Fibroblast of the conjunctiva (primary cell): ENCODE measurements around the gene TRMT1L.
"Not testable (repeated sequence)": the region's sequence is repeated elsewhere in the genome, so short reads cannot be mapped to it uniquely, and the experiment has no call there.

Experiments used
- DNase-seq: peaks from one replicate; pipeline ENCODE4 v3.0.0-alpha.2; 2010; ENCODE audit warnings: low read depth

Gene TRMT1L, protein sequence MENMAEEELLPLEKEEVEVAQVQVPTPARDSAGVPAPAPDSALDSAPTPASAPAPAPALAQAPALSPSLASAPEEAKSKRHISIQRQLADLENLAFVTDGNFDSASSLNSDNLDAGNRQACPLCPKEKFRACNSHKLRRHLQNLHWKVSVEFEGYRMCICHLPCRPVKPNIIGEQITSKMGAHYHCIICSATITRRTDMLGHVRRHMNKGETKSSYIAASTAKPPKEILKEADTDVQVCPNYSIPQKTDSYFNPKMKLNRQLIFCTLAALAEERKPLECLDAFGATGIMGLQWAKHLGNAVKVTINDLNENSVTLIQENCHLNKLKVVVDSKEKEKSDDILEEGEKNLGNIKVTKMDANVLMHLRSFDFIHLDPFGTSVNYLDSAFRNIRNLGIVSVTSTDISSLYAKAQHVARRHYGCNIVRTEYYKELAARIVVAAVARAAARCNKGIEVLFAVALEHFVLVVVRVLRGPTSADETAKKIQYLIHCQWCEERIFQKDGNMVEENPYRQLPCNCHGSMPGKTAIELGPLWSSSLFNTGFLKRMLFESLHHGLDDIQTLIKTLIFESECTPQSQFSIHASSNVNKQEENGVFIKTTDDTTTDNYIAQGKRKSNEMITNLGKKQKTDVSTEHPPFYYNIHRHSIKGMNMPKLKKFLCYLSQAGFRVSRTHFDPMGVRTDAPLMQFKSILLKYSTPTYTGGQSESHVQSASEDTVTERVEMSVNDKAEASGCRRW

DNA sequence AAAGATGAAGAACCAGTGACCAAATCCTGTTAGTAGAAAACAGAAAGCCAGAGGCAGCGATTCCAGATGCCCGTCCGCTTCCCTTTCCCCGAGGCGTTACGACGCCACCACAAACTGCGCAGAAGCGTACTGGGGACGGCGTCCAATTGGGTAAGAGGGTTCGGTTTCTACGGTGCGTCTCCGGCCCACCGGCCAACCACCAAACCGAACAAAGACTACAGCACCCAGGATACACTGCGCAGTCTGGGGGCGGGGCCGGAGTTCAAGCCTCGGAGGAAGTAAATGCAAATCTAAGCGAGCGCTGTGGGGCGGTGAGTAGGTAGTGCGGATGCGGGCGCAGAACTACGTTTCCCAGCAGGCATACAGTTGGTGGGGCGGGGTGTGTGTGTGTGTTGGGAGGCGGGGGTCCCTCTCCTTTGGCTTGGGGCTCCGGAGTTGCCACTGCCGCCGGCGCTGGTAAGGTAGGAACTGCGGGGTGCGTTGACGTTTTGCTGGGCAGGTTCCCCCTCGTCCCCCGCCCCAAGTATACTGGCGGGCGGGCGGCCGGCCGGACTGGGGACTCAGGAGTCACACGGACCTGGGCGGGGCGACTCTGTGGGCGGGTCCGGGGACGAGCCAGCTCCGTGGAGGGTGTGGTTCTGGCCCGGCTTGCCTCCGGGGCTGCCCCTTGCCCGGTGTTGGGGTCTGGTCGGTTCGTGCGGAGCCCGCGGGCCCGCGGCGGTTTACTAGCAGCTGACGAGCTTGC is at the start of gene TRMT1L, which contains the start of gene SWT1:
Gene TRMT1L, minus strand, starts transcription at position 100 of the 745 bp plus-strand sequence. CDS start 241 bp downstream, outside the sequence.
Gene SWT1, plus strand, starts transcription at position 314 of the 745 bp plus-strand sequence. CDS start 3,675 bp downstream, outside the sequence.
- DNase-seq = peak; percentile 98

DNA sequence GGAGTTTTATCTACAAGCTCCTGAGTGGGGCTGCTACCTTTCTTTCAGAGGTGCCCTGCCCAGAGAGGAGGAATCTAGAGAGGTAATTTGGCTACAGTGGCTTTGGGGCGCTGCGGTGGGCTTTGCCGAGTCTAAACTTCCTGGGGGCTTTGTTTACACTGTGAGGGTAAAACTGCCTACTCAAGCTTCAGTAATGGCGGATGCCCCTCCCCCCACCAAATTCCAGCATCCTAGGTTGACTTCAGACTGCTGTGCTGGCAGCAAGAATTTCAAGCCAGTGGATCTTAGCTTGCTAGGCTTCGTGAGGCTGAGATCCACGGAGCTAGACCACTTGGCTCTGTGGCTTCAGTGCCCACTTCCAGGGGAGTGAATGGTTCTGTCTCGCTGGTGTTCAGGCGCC is 44.1 kb upstream of the TRMT1L start:
- DNase-seq = no peak

DNA sequence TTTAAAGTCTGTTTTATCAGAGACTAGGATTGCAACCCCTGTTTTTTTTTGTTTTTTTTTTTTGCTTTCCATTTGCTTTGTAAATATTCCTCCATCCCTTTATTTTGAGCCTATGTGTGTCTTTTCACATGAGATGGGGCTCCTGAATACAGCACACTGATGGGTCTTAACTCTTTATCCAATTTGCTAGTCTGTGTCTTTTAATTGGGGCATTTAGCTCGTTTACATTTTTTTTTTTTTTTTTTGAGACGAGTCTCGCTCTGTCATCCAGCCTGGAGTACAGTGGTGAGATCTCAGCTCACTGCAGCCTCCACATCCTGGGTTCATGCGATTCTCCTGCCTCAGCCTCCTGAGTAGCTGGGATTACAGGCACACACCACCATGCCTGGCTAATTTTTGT is 42.0 kb upstream of the TRMT1L start:
- DNase-seq = not testable (repeated sequence)

DNA sequence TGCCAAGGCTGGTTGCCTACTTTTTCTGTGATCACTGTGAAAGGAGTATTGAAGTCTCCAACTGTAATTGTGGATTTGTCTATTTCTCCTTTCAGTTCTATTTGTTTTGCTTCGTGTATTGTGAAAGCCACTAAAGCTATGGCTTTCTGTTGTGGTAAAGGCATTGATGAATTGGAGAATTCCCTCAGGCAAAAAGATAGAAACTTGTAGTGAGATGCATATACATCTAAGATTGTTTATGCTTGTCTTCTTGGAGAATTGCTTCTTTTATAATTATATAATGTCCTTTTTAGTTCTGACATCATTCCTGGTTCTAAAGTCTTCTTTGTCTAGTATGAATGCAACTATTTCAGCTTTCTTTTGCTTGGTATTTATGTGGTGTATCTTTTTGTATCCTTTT is 37.0 kb upstream of the TRMT1L start:
- DNase-seq = no peak

DNA sequence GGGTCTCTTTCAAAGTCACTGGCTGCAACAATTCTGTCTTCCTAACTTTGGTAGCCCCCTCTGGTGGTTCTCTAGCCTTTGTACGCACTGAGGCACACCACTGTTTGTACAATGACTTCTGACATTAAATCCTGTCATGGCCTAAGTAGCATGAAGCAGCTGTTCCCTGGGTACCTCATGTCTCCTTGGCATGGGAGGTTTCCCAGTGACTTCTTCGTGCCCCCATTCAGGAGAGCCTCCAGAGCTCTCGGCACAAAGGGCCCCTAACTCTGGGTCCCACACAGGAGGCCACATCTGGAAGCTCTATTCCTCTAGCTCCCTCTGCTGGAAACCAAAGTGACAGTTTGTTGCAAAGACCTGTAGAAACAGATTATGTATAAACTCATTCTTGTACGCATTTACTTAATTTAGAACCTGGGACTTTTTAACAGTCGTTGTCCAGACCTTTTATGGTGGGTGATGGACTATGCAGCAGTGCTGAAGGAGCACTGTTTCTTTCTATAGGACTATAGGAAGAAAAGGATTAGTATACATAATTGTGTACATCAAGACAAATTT is 13.6 kb upstream of the TRMT1L start:
- peak; percentile 35 for DNase-seq

DNA sequence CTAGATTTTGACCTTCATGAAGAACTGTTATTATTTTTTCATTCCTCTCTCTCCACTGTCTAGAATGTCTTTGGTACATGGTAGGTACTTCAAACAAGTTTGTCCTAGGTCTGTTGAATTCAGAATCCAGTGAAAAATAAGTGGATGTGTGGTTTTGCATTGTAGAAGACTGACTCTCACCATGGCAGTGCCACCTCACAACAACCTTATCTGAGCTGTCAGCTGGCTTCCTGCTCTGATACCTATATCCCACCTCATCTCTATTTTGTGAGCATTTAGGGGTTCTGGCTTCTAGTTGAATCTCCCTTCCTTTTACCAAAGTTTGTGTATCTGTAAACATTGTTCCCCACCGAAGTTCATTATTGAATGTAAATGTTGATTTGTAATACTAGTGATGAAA is 9.4 kb upstream of the TRMT1L start:
- DNase-seq = no peak

DNA sequence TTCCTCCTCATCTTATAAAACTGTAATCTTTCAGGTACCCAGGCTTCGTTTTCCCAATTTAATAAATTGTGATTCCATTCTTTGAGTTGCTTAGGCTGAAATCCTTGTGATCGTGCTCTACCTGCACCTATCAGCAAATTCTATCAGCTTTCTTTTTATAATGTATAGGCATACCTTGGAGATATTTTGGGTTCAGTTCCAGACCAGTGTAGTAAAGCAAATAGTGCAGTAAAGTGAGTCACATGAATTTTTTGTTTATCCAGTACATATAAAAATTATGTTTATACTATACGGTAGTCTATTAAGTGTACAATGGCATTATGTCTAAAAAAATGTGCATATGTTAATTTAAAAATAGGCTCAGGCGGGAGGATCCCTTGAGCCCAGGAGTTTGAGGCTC is 5.7 kb upstream of the TRMT1L start:
- DNase-seq = no peak

DNA sequence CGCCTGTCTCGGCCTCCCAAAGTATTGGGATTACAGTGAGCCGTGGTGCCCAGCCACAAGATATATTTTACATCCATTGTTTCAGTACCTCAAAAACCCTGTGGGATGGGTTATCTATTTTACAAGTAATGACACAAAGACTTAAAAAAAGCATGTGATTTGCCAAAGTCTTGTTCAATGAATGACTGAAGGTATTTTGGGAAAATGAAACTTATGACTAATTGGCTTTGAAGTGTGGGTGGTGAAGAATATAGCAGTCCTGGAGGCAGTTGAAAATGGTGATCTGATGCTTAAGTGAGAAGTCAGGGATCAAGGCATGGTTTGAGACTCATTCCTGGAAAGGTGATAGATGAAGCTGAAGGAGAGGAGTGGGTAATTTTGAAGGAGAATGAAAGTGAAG is 3.2 kb upstream of the TRMT1L start:
- DNase-seq = no peak

DNA sequence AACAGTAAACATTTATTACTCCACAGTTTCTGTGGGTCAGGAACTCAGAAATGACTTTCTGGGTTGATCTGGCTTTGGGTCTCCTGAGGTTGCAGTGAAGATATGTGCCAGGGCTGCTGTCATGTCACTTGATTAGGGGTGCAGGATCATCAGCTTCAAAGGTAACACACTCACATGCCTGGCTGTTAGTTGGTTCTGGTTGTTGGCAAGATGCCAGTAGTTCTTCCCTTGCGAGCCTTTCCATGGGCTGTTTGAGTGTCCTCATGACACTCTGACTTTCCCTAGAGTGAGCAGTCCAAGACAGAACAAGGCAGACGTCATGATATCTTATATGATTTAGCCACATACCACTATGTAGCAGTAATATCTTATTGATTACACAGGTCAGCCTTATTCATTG is 2.0 kb upstream of the TRMT1L start:
- DNase-seq = no peak

DNA sequence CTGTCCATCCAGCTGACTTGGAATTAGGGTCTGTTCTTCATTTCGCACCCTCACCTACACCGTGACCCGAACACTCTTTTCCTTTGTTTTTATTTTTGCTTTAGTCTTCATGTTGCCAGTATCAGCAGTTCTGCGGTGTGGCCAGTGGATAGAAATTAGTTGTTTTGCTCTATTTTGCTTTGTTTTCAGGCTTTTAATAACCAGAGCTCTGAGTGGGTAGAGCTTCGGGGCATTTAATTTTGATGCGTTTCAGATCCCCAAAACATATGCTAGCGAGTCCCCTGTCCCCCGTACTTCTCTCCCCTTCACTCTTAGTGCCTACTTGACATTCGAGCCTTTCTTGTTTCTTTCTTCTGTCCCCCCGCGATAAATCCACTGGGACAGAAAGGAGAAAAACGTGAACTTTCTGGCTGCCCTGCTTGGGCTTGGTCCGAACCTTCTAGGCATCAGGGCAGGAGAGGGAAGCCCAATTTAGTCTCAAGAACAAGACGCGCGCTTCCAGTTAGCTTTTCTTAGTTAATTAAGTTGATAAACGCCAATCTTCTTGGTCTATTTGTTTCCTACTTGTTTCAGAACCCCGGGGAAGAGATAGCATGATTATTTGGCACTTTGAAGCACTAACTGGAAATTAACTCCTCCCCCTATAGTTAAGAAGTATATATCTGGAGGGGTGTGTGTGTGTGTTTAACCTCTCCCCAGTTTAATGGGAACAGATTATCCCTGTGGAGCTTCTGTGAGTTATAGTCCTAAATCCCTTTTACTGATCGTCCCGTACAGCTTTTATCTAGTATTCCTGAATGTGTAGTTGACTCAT is 1.1 kb upstream of the TRMT1L start:
- no peak for DNase-seq

DNA sequence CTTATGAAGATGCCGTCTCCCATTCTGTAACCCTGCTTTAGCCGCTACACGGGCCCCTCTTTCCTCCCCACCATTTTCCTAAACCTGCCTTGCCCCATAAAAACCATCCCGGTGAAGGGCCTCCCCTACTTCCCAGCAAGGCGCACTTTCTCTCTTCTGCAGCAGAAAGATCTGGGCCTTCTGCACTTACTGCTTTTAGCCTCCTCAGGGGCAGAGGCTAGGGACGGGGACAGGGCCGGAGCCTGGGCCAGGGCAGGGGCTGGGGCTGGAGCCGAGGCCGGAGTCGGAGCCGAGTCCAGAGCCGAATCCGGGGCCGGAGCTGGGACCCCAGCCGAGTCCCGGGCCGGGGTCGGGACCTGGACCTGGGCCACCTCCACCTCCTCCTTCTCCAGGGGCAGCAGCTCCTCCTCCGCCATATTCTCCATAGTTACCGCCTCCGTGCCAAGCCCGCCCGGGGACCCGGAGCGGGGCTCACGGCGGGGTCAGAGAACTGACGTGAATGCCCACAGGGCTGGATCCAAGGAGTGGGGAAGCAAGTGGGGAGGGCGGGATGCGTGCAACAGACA is 382 bp downstream of the TRMT1L start:
- DNase-seq = no peak

DNA sequence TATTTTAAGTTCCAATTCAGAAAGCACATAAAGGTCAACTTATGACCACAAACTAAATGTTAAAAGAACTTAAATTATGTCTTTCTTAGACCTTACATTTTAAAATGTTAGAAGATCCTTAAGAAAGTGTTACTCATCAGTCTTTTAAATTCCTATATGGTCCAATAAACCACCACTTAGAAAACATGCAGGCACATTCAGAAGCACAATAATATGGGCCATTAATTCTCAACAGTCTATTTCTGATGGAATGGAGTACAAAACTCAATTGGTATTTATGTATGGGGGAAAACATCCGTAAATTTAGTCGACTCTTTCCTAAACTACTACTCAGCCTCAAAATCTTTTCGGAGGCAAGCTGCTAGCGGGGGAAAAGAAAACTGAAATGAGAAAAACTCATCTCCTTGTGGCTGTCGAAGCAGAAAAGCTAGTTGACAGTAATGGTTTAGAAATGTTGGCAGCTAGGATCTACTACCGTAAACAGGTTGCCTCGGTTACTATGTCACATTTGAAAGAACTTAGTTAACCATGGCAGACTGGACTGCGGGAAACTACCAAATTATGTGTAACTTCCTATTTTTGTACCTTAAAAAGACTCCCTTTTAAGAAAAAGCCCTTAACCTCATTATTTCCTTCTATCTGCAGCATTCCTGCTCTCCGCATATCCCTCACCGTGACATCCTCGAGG is 1.0 kb downstream of the TRMT1L start:
- peak; percentile 23 for DNase-seq

DNA sequence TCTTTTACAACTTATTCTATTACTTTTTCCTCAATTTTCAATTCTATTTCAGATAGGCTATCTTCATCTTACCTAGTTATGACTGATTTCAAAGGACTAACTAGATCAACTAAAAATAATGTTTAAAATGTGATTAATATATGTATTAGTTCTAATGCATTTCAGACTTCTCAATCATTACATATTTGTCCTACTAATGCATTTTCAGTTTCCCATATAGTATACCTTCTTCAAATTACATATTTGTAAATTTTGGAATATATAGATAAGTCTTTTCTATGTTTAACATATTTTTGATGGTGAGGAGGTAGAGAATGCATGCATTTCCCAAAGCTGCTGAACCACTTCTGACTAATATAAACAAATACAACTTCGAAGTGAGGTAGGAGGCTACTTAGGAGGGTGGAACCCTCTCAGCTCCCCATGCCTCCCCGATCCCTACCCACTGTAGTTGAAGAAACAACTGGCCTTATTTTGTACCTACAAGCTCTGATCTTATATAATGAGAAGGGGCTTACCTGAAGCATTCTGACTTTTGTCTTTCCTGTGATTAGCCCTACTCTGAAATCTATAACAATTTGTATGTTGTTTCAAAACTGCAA is 1.7 kb downstream of the TRMT1L start:
- DNase-seq = no peak

DNA sequence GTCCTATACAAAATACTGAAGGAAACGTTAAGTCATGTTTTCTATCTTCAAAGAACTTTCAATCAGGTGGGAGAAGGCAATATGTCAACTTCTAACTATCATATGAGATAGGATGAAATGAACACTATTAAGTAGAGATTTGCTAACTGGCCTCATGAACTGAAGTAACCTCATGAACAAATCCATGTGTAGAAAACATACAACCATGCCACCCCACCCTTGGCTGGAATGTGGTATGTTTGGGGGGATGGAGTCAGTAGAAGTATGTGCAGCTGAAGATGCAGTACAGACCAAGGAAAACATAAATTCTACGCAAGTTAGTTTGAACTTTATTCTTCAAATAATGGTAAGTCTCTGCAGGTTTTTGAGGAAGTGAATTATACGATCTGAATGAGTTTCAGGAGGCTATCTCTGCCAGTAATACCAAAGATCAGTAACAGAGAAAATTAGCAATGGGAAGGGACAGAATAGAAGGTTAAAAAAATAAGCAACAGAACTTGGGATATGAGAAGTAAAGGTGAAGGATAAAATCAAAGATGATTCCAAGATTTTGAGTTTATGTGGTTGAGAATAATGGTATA is 4.5 kb downstream of the TRMT1L start:
- peak; percentile 27 for DNase-seq

DNA sequence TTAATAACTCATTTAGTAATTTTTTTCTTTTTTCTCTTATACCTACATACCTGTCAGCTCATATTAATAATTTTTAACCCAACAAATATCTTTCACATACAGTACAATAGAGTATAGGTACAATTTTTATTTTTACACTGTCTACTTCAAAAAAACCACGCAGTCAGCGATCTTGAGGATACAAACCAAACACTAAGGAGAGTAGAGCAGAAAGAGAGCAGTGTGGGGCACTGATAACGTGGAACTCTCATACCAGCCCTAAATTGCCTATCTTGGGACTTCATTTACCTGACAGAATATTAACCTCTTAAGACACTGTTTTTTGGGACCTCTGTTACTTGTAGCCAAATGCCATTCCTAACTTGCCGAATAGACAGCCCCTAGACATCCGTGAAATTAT is 5.5 kb downstream of the TRMT1L start:
- no peak for DNase-seq

DNA sequence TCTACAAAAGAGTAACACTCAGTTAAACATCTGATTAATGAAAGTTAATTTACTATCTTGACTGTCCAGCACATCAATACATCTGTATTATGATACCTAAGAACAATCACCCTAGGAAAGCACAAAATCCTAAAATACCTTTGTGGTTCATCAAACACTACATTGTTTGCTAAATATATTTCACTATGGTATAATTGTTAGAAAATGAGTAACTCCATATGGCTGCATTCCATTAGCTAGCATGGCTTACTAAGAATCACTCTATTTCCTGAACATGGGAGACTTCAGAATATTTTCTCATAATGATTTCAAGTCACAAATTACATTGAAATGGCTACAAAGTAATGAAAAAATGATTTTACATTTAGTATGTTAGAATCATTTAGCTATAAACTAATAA is 12.5 kb downstream of the TRMT1L start:
- DNase-seq = no peak

DNA sequence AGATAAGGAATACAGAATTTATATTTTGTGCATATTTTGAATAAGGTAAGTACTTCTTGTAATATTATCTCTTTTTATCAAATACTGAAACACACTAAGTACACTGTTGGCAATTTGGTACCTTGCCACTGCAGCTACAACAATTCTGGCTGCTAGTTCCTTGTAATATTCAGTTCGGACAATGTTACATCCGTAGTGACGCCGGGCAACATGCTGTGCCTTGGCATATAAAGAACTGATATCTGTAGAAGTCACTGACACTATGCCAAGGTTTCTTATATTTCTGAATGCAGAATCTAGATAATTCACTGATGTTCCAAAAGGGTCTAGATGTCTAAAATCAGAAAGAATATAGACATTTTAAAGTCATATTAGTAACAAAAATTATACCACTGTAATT is 17.5 kb downstream of the TRMT1L start:
- DNase-seq = no peak

DNA sequence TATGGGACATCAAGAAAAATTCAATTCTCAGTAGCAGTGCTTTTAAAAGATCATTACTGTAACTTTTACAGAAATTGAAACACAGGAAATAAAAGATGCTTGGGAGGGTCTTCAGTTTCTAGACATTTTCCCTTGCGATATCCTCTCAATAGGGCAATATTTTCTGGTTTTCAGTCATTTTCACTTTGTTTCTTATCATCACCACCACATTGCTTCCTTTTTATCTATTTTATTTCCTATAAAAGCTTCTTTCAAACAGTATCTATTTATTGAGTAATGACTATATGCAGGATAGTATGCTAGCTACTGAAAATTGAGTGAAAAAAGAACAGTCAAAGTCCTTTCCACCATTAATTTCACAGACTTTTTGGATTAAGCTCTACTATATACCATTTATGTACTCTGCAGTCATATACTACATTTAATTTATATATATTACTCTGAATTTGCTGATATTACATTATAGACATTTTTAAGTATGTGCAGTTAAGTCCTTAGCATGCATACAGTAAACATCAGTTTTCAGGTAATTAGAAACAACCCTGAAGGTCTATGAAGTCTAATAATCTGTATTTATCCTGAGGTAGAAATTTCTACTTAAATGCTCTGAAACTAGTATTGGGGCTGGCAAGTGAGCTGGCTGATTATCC is 18.7 kb downstream of the TRMT1L start:
- no peak for DNase-seq

DNA sequence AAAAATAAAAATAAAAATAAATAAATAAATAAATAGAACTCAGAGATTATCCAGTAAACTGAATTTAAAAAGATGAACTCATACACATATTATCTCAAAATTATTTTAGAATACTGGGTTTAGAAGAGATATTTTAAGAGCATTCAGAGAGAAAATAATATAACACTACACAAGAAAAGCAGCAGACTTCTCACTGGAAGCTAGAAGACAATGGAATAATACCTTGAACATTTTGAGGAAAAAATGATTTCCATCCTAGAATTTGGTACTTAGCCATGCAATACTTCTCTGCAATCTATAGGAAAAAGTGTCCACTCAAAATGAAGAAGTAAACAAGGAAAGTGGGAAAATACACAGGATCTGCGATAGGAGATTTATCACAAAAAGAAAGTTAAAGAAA is 24.2 kb downstream of the TRMT1L start:
- no peak for DNase-seq
